Measurements from ENCODE around the gene RBMS3. TPM values are rescaled to one million over a fixed set of nuclear protein-coding genes. Genes with fewer than 3 reads are reported as not detected.

The RBMS3 gene
- total RNA-seq, 4 donors from 2014 or later, result 116 to 171 (median 152) TPM

DNA sequence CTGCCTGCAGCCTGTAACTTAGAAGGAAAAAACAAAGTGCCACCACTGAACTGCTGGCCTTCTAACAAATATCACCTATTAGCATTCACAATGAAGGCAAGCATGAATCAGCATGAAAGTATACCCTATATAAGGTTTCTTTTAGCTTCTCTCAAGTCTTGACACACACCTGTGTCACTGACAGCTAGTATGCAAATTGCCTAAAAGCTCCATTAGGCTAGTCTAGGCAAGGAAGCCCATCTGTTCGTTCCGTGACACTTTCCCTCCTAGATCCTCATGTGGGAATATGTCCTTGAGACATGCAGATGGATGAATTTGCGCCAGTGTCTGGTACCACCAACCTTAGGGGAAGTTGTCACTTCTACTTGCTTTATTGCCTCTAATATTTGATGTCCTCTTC, 129.3 kb downstream of the RBMS3 start:
- Histone ChIP-seq H3K4me1 (peaks cover 6 to 35% of the 10 kb centered on the region in 2 donors), H3K4me3 (replicated peaks in 1 of 3) (no peak overlapping the region), H3K27ac (no peak overlapping the region), H3K9me3 (no peaks in the 10 kb centered on the region), H3K36me3 (no peaks in the 10 kb centered on the region), H3K27me3 (no peaks in the 10 kb centered on the region)
- intact Hi-C loops (cut with DNase I), result no loop called here
- DNase-seq, result no peak
- TF ChIP-seq POLR2A (IDR thresholded peaks at IDR 0.05) (no peak), CTCF (IDR thresholded peaks at IDR 0.05) (no peak)
- WGBS, 2 donors, result 96 to 99% methylated on average over 3 of the region's 3 CpGs

GRCh38 chr3:29410660-29411405, 130.0 kb downstream of the RBMS3 start:
- Histone ChIP-seq H3K4me3 (replicated peaks in 1 of 3) (no peak overlapping the region), H3K27ac (no peak overlapping the region), H3K27me3 (no peaks in the 10 kb centered on the region), H3K4me1 (peaks cover 3 to 29% of the 10 kb centered on the region in 2 donors), H3K36me3 (no peaks in the 10 kb centered on the region), H3K9me3 (no peaks in the 10 kb centered on the region)
- no peak for TF ChIP-seq POLR2A (IDR thresholded peaks at IDR 0.05)
- TF ChIP-seq CTCF (IDR thresholded peaks at IDR 0.05), result no peak
- intact Hi-C loops (cut with DNase I), result no loop called here
- no peak for DNase-seq
- 72 to 74% methylated on average over 3 of the region's 3 CpGs for WGBS, 2 donors

GRCh38 chr3:29412110-29412509, 131.2 kb downstream of the RBMS3 start:
- H3K36me3 ChIP-seq, result no peaks in the 10 kb centered on the region
- H3K27me3 ChIP-seq, result no peaks in the 10 kb centered on the region
- TF ChIP-seq POLR2A (IDR thresholded peaks at IDR 0.05) (no peak), CTCF (IDR thresholded peaks at IDR 0.05) (no peak)
- DNase-seq, result no peak
- H3K4me1 ChIP-seq, result peaks cover 2 to 19% of the 10 kb centered on the region in 2 donors
- no peaks in the 10 kb centered on the region for H3K9me3 ChIP-seq
- H3K4me3 ChIP-seq (replicated peaks in 1 of 3), result no peak overlapping the region
- intact Hi-C loops (cut with DNase I), result no loop called here
- WGBS, 2 donors, result 82 to 87% methylated on average over 1 of the region's 1 CpG
- H3K27ac ChIP-seq, result no peak overlapping the region

- intact Hi-C loops (cut with DNase I), result no loop called here
- 88 to 92% methylated on average over 11 of the region's 11 CpGs for WGBS, 2 donors
- Histone ChIP-seq H3K27ac (no peak overlapping the region), H3K9me3 (no peaks in the 10 kb centered on the region), H3K4me3 (replicated peaks in 1 of 3) (no peak overlapping the region), H3K36me3 (no peaks in the 10 kb centered on the region), H3K4me1 (peaks cover 2 to 16% of the 10 kb centered on the region in 2 donors), H3K27me3 (no peaks in the 10 kb centered on the region)
- TF ChIP-seq POLR2A (IDR thresholded peaks at IDR 0.05), result no peak
- TF ChIP-seq CTCF (IDR thresholded peaks at IDR 0.05), result no peak
- DNase-seq, result no peak
These were observed 133.8 kb downstream of the RBMS3 start for GRCh38 chr3:29414468-29415224.

All from thyroid gland (tissue), 4 donors.